ENCODE measurements around the gene SUSD3.

SUSD3 gene

DNA sequence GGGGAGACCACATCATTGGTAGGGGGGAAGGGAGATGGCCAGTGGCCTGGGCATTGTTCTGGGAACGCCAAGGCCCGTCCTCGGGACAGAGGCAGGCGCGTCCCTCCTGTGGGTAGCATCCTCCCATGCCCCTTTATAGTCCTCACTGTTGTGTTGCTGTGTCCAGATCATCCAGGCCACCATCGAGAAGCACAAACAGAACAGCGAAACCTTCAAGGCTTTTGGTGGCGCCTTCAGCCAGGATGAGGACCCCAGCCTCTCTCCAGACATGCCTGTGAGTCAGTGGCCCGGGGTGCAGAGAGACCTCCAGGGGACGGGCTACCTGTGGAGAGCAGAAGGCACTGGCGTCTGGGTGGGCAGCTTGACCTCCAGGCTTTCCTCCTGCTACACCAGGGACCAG, 38.4 kb upstream of the SUSD3 start:
- Histone ChIP-seq H3K27ac (ENCODE audit: low read depth, low read length) (no peak overlapping the region), H3K4me1 (ENCODE audit: control insufficient read depth in 5 of 5, insufficient read depth in 5 of 5, low read length in 5 of 5) (no peaks in the 10 kb centered on the region), H3K27me3 (ENCODE audit: control insufficient read depth in 5 of 5, insufficient read depth in 4 of 5, low read length in 5 of 5) (peaks cover 0 to 2% (median 0%) of the 10 kb centered on the region in 5 donors), H3K36me3 (ENCODE audit: control insufficient read depth in 5 of 5, insufficient read depth in 5 of 5, low read length in 5 of 5) (peaks cover 0 to 65% (median 5%) of the 10 kb centered on the region in 5 donors), H3K9me3 (ENCODE audit: control insufficient read depth in 5 of 5, low read length in 5 of 5) (no peaks in the 10 kb centered on the region), H3K4me3 (ENCODE audit: low read depth in 1 of 5, low read length in 5 of 5) (no peak overlapping the region), H3K9ac (ENCODE audit: low read length in 5 of 5) (no peak overlapping the region)

- H3K4me1 ChIP-seq (ENCODE audit: control insufficient read depth in 5 of 5, insufficient read depth in 5 of 5, low read length in 5 of 5): no peaks in the 10 kb centered on the region
- no peaks in the 10 kb centered on the region for H3K27me3 ChIP-seq (ENCODE audit: control insufficient read depth in 5 of 5, insufficient read depth in 4 of 5, low read length in 5 of 5)
- H3K9ac ChIP-seq (ENCODE audit: low read length in 5 of 5): no peak overlapping the region
- H3K4me3 ChIP-seq (ENCODE audit: low read depth in 1 of 5, low read length in 5 of 5): no peak overlapping the region
- no peak overlapping the region for H3K27ac ChIP-seq (ENCODE audit: low read depth, low read length)
- H3K9me3 ChIP-seq (ENCODE audit: control insufficient read depth in 5 of 5, low read length in 5 of 5): no peaks in the 10 kb centered on the region
- H3K36me3 ChIP-seq (ENCODE audit: control insufficient read depth in 5 of 5, insufficient read depth in 5 of 5, low read length in 5 of 5): peaks cover 0 to 64% (median 7%) of the 10 kb centered on the region in 5 donors
Measured at GRCh38 chr9:93020771-93021670, 37.5 kb upstream of the SUSD3 start.

- peaks cover 0 to 69% (median 7%) of the 10 kb centered on the region in 5 donors for H3K36me3 ChIP-seq (ENCODE audit: control insufficient read depth in 5 of 5, insufficient read depth in 5 of 5, low read length in 5 of 5)
- H3K27me3 ChIP-seq (ENCODE audit: control insufficient read depth in 5 of 5, insufficient read depth in 4 of 5, low read length in 5 of 5): no peaks in the 10 kb centered on the region
- no peaks in the 10 kb centered on the region for H3K9me3 ChIP-seq (ENCODE audit: control insufficient read depth in 5 of 5, low read length in 5 of 5)
- no peak overlapping the region for H3K27ac ChIP-seq (ENCODE audit: low read depth, low read length)
- no peak overlapping the region for H3K9ac ChIP-seq (ENCODE audit: low read length in 5 of 5)
- H3K4me1 ChIP-seq (ENCODE audit: control insufficient read depth in 5 of 5, insufficient read depth in 5 of 5, low read length in 5 of 5): no peaks in the 10 kb centered on the region
- no peak overlapping the region for H3K4me3 ChIP-seq (ENCODE audit: low read depth in 1 of 5, low read length in 5 of 5)
Measured at GRCh38 chr9:93022066-93022465, 36.4 kb upstream of the SUSD3 start.

GRCh38 chr9:93022721-93023520, 35.6 kb upstream of the SUSD3 start:
- Histone ChIP-seq H3K27ac (ENCODE audit: low read depth, low read length) (no peak overlapping the region), H3K4me3 (ENCODE audit: low read depth in 1 of 5, low read length in 5 of 5) (no peak overlapping the region), H3K4me1 (ENCODE audit: control insufficient read depth in 5 of 5, insufficient read depth in 5 of 5, low read length in 5 of 5) (no peaks in the 10 kb centered on the region), H3K27me3 (ENCODE audit: control insufficient read depth in 5 of 5, insufficient read depth in 4 of 5, low read length in 5 of 5) (no peaks in the 10 kb centered on the region), H3K36me3 (ENCODE audit: control insufficient read depth in 5 of 5, insufficient read depth in 5 of 5, low read length in 5 of 5) (peaks cover 0 to 63% (median 7%) of the 10 kb centered on the region in 5 donors), H3K9ac (ENCODE audit: low read length in 5 of 5) (no peak overlapping the region), H3K9me3 (ENCODE audit: control insufficient read depth in 5 of 5, low read length in 5 of 5) (no peaks in the 10 kb centered on the region)

DNA sequence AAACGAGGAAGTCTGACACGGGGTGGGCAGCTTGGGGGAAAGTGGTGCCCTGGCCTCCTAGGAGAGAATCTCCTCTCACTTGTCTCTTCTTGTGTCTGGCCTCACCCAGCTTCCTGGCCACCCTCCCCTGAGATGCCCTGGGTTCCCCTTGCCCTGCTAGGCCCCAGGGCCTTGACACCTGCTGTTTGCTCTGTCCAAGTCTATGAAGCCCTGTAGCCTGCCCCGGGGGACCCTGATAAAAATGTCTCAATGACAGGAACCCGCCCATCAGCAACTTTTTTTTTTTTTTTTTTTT, 35.0 kb upstream of the SUSD3 start:
- H3K4me3 ChIP-seq (ENCODE audit: low read depth in 1 of 5, low read length in 5 of 5): no peak overlapping the region
- no peak overlapping the region for H3K27ac ChIP-seq (ENCODE audit: low read depth, low read length)
- H3K9ac ChIP-seq (ENCODE audit: low read length in 5 of 5): no peak overlapping the region
- peaks cover 0 to 60% (median 7%) of the 10 kb centered on the region in 5 donors for H3K36me3 ChIP-seq (ENCODE audit: control insufficient read depth in 5 of 5, insufficient read depth in 5 of 5, low read length in 5 of 5)
- no peaks in the 10 kb centered on the region for H3K4me1 ChIP-seq (ENCODE audit: control insufficient read depth in 5 of 5, insufficient read depth in 5 of 5, low read length in 5 of 5)
- no peaks in the 10 kb centered on the region for H3K9me3 ChIP-seq (ENCODE audit: control insufficient read depth in 5 of 5, low read length in 5 of 5)
- H3K27me3 ChIP-seq (ENCODE audit: control insufficient read depth in 5 of 5, insufficient read depth in 4 of 5, low read length in 5 of 5): no peaks in the 10 kb centered on the region

DNA sequence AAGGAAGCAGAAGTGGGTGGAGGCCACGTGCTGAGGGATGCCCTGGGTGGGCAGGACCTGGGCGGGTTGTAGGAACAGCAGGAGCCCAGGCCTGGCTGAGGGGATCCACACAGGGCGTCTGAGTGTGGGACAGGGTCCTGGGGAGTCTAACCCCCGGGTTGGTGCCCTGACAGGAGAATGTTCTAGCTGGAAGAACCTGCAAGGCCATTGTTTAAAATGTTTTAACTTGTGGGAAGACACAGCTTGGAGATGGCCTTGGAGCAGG, 33.9 kb upstream of the SUSD3 start:
- Histone ChIP-seq H3K4me3 (ENCODE audit: low read depth in 1 of 5, low read length in 5 of 5) (no peak overlapping the region), H3K9me3 (ENCODE audit: control insufficient read depth in 5 of 5, low read length in 5 of 5) (no peaks in the 10 kb centered on the region), H3K27ac (ENCODE audit: low read depth, low read length) (no peak overlapping the region), H3K36me3 (ENCODE audit: control insufficient read depth in 5 of 5, insufficient read depth in 5 of 5, low read length in 5 of 5) (peaks cover 0 to 52% (median 6%) of the 10 kb centered on the region in 5 donors), H3K4me1 (ENCODE audit: control insufficient read depth in 5 of 5, insufficient read depth in 5 of 5, low read length in 5 of 5) (no peaks in the 10 kb centered on the region), H3K27me3 (ENCODE audit: control insufficient read depth in 5 of 5, insufficient read depth in 4 of 5, low read length in 5 of 5) (peaks cover 0 to 4% (median 0%) of the 10 kb centered on the region in 5 donors), H3K9ac (ENCODE audit: low read length in 5 of 5) (no peak overlapping the region)

DNA sequence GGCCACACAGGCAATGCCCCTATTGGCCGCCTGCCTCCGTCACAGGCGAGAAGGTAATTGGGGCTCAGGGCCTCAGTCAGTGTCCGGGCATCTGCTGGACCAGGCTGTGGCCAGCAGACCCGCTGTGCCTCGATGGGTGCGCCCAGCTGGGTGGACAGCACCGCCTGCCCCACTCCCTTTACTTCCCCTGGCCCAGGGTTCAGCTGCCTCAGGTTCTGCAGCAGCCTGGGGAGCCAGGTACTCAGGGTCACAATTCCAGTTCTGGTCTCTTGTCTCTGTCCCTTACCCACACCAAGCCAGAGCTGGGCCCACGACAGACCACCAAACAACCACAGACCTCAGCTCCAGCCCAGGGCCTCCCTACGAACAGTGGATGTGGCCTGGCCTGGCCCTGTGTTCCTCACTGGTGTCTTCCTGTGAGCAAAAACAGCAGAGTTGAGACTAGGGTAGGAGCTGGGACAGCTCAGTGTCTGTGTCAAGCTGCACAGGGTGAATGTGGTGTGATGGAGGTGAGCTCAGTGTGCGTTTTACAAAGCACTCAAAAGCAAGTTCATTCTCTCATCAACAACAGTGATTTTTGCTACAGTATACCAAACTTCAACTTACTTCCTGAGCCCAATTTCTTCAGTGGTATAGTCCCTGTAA, 33.4 kb upstream of the SUSD3 start:
- Histone ChIP-seq H3K9me3 (ENCODE audit: control insufficient read depth in 5 of 5, low read length in 5 of 5) (no peaks in the 10 kb centered on the region), H3K4me3 (ENCODE audit: low read depth in 1 of 5, low read length in 5 of 5) (no peak overlapping the region), H3K9ac (ENCODE audit: low read length in 5 of 5) (no peak overlapping the region), H3K4me1 (ENCODE audit: control insufficient read depth in 5 of 5, insufficient read depth in 5 of 5, low read length in 5 of 5) (no peaks in the 10 kb centered on the region), H3K27me3 (ENCODE audit: control insufficient read depth in 5 of 5, insufficient read depth in 4 of 5, low read length in 5 of 5) (peaks cover 0 to 6% (median 0%) of the 10 kb centered on the region in 5 donors), H3K27ac (ENCODE audit: low read depth, low read length) (no peak overlapping the region), H3K36me3 (ENCODE audit: control insufficient read depth in 5 of 5, insufficient read depth in 5 of 5, low read length in 5 of 5) (peaks cover 0 to 51% (median 7%) of the 10 kb centered on the region in 5 donors)

GRCh38 chr9:93025736-93026135, 32.8 kb upstream of the SUSD3 start:
- H3K4me3 ChIP-seq (ENCODE audit: low read depth in 1 of 5, low read length in 5 of 5): no peak overlapping the region
- no peaks in the 10 kb centered on the region for H3K4me1 ChIP-seq (ENCODE audit: control insufficient read depth in 5 of 5, insufficient read depth in 5 of 5, low read length in 5 of 5)
- no peak overlapping the region for H3K9ac ChIP-seq (ENCODE audit: low read length in 5 of 5)
- H3K27ac ChIP-seq (ENCODE audit: low read depth, low read length): no peak overlapping the region
- H3K27me3 ChIP-seq (ENCODE audit: control insufficient read depth in 5 of 5, insufficient read depth in 4 of 5, low read length in 5 of 5): peaks cover 0 to 6% (median 0%) of the 10 kb centered on the region in 5 donors
- H3K9me3 ChIP-seq (ENCODE audit: control insufficient read depth in 5 of 5, low read length in 5 of 5): no peaks in the 10 kb centered on the region
- peaks cover 0 to 48% (median 6%) of the 10 kb centered on the region in 5 donors for H3K36me3 ChIP-seq (ENCODE audit: control insufficient read depth in 5 of 5, insufficient read depth in 5 of 5, low read length in 5 of 5)

GRCh38 chr9:93026640-93027039, 31.9 kb upstream of the SUSD3 start:
- peaks cover 0 to 4% (median 0%) of the 10 kb centered on the region in 5 donors for H3K4me1 ChIP-seq (ENCODE audit: control insufficient read depth in 5 of 5, insufficient read depth in 5 of 5, low read length in 5 of 5)
- H3K27ac ChIP-seq (ENCODE audit: low read depth, low read length): no peak overlapping the region
- H3K36me3 ChIP-seq (ENCODE audit: control insufficient read depth in 5 of 5, insufficient read depth in 5 of 5, low read length in 5 of 5): peaks cover 0 to 41% (median 3%) of the 10 kb centered on the region in 5 donors
- no peaks in the 10 kb centered on the region for H3K9me3 ChIP-seq (ENCODE audit: control insufficient read depth in 5 of 5, low read length in 5 of 5)
- peaks cover 0 to 6% (median 0%) of the 10 kb centered on the region in 5 donors for H3K27me3 ChIP-seq (ENCODE audit: control insufficient read depth in 5 of 5, insufficient read depth in 4 of 5, low read length in 5 of 5)
- H3K4me3 ChIP-seq (ENCODE audit: low read depth in 1 of 5, low read length in 5 of 5): no peak overlapping the region
- H3K9ac ChIP-seq (ENCODE audit: low read length in 5 of 5): no peak overlapping the region

GRCh38 chr9:93027750-93028149, 30.8 kb upstream of the SUSD3 start:
- no peak overlapping the region for H3K4me3 ChIP-seq (ENCODE audit: low read depth in 1 of 5, low read length in 5 of 5)
- peaks cover 0 to 6% (median 0%) of the 10 kb centered on the region in 5 donors for H3K27me3 ChIP-seq (ENCODE audit: control insufficient read depth in 5 of 5, insufficient read depth in 4 of 5, low read length in 5 of 5)
- H3K9me3 ChIP-seq (ENCODE audit: control insufficient read depth in 5 of 5, low read length in 5 of 5): no peaks in the 10 kb centered on the region
- H3K36me3 ChIP-seq (ENCODE audit: control insufficient read depth in 5 of 5, insufficient read depth in 5 of 5, low read length in 5 of 5): peaks cover 0 to 31% (median 3%) of the 10 kb centered on the region in 5 donors
- peaks cover 0 to 13% (median 0%) of the 10 kb centered on the region in 5 donors for H3K4me1 ChIP-seq (ENCODE audit: control insufficient read depth in 5 of 5, insufficient read depth in 5 of 5, low read length in 5 of 5)
- no peak overlapping the region for H3K9ac ChIP-seq (ENCODE audit: low read length in 5 of 5)
- no peak overlapping the region for H3K27ac ChIP-seq (ENCODE audit: low read depth, low read length)
